Hepatic stellate cell (primary cell): ENCODE results near the gene PFAS.
"Not testable (repeated sequence)": the region's sequence is repeated elsewhere in the genome, so short reads cannot be mapped to it uniquely, and the experiment has no call there.

ENCODE experiments used
- DNase-seq: peaks from one replicate; pipeline ENCODE4 v3.0.0; 2011; ENCODE audit warnings: low spot score

Gene PFAS

GRCh38 chr17:8225813-8226535 is 23.1 kb upstream of the PFAS start:
- peak; percentile 42 for DNase-seq

GRCh38 chr17:8226536-8227237 is 22.4 kb upstream of the PFAS start:
- peak; percentile 76 for DNase-seq

- no peak for DNase-seq
These were observed 21.9 kb upstream of the PFAS start for GRCh38 chr17:8227238-8227581.

GRCh38 chr17:8231701-8232100 is 17.4 kb upstream of the PFAS start:
- no peak for DNase-seq

- DNase-seq, result no peak
These were observed 14.5 kb upstream of the PFAS start for GRCh38 chr17:8234361-8235270.

GRCh38 chr17:8235676-8236075 is 13.4 kb upstream of the PFAS start:
- DNase-seq, result no peak

- DNase-seq, result no peak
These were observed 11.9 kb upstream of the PFAS start for GRCh38 chr17:8237175-8237574.

GRCh38 chr17:8237886-8238285 is 11.2 kb upstream of the PFAS start:
- no peak for DNase-seq

GRCh38 chr17:8243827-8244226 is 5.3 kb upstream of the PFAS start:
- DNase-seq, result no peak

- DNase-seq, result no peak
These were observed 4.3 kb upstream of the PFAS start for GRCh38 chr17:8244768-8245167.

- no peak for DNase-seq
These were observed 772 bp downstream of the PFAS start for GRCh38 chr17:8249621-8250500.

GRCh38 chr17:8251411-8251810 is 2.3 kb downstream of the PFAS start:
- DNase-seq, result not testable (repeated sequence)

- peak; percentile 27 for DNase-seq
These were observed 4.7 kb downstream of the PFAS start for GRCh38 chr17:8253801-8254200.

- no peak for DNase-seq
These were observed 5.8 kb downstream of the PFAS start for GRCh38 chr17:8254881-8255280.

GRCh38 chr17:8255499-8255898 is 6.4 kb downstream of the PFAS start:
- DNase-seq, result no peak

GRCh38 chr17:8256291-8256690 is 7.2 kb downstream of the PFAS start:
- DNase-seq, result no peak

GRCh38 chr17:8256691-8257090 is 7.6 kb downstream of the PFAS start:
- no peak for DNase-seq

GRCh38 chr17:8257801-8258200 is 8.7 kb downstream of the PFAS start:
- DNase-seq, result no peak

- no peak for DNase-seq
These were observed 15.2 kb downstream of the PFAS start for GRCh38 chr17:8264320-8264719.

- no peak for DNase-seq
These were observed 15.9 kb downstream of the PFAS start for GRCh38 chr17:8264836-8265542.
